Measurements from ENCODE around the gene TMC3.
A peak's percentile ranks its signal among the peaks of the same experiment; 100 is the strongest.

The TMC3 gene

DNA sequence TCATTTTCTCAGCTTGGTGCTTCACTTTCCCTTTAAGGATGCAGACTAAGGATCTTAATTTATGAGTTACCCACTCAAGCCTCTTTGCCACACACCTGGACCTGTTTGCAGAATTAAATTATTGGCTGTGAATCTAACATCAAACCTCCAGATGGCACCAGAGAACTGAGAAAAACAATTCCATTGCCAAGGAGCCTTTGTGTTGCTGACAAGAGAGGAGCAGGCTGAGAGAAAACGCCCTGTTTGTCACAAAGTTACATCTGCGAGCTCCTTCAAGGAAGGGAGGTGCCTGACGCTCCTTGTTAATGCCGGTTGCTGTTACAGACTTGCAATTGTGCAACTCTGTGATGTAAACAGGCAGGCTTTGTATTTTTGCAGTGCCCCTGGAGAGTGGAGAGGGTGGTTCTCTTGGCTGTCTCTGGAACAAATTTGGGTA lies 36.3 kb upstream of the TMC3 start:
- no peaks in the 10 kb centered on the region for H3K27me3 ChIP-seq (ENCODE audit: insufficient read depth, low read depth)
- TF ChIP-seq, protein P1, sequence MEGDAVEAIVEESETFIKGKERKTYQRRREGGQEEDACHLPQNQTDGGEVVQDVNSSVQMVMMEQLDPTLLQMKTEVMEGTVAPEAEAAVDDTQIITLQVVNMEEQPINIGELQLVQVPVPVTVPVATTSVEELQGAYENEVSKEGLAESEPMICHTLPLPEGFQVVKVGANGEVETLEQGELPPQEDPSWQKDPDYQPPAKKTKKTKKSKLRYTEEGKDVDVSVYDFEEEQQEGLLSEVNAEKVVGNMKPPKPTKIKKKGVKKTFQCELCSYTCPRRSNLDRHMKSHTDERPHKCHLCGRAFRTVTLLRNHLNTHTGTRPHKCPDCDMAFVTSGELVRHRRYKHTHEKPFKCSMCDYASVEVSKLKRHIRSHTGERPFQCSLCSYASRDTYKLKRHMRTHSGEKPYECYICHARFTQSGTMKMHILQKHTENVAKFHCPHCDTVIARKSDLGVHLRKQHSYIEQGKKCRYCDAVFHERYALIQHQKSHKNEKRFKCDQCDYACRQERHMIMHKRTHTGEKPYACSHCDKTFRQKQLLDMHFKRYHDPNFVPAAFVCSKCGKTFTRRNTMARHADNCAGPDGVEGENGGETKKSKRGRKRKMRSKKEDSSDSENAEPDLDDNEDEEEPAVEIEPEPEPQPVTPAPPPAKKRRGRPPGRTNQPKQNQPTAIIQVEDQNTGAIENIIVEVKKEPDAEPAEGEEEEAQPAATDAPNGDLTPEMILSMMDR (conservative IDR thresholded peaks at IDR 0.05; ENCODE audit: low read depth, low read length), result peak; percentile 78
- no peak overlapping the region for H3K27ac ChIP-seq
- H3K4me2 ChIP-seq, result no peak overlapping the region
- no peaks in the 10 kb centered on the region for H4K20me1 ChIP-seq (ENCODE audit: insufficient read depth)
- no peaks in the 10 kb centered on the region for H3K79me2 ChIP-seq (ENCODE audit: insufficient read depth, low read depth)
- H3K36me3 ChIP-seq (ENCODE audit: insufficient read depth), result no peaks in the 10 kb centered on the region
- no peak overlapping the region for H3K4me3 ChIP-seq (IDR thresholded peaks at IDR 0.05; ENCODE audit: insufficient read depth, low read depth, low read length)
- no peak overlapping the region for H2AFZ ChIP-seq (ENCODE audit: low read depth)
- H3K4me1 ChIP-seq (ENCODE audit: low read depth, poor library complexity, severe bottlenecking), result peaks cover 4% of the 10 kb centered on the region
- H3K9ac ChIP-seq, result no peak overlapping the region

DNA sequence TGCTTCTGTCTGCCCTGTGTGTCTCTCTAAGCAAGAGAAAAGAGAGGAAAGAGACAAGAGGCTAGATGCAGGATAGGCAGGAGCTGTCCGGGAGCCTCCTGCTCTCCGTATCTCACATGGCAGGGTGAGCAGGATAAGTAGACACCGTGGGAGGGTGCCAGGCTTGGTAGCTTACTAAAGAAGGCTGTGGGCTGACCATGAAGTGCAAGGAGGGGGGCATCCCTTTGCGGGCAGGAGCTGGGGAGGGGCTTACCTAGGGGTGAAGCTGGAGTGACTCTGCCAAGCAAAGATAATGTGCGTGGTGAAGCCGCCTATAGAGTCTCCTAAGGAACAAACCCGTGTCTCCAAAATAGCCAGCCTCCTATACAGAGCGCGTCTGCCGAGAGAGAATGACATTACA lies 33.7 kb upstream of the TMC3 start:
- Histone ChIP-seq H3K4me1 (ENCODE audit: low read depth, poor library complexity, severe bottlenecking) (peaks cover 4% of the 10 kb centered on the region), H3K27ac (no peak overlapping the region), H3K9ac (no peak overlapping the region), H4K20me1 (ENCODE audit: insufficient read depth) (no peaks in the 10 kb centered on the region), H3K27me3 (ENCODE audit: insufficient read depth, low read depth) (no peaks in the 10 kb centered on the region), H3K4me2 (no peak overlapping the region), H3K79me2 (ENCODE audit: insufficient read depth, low read depth) (no peaks in the 10 kb centered on the region), H2AFZ (ENCODE audit: low read depth) (no peak overlapping the region), H3K4me3 (IDR thresholded peaks at IDR 0.05; ENCODE audit: insufficient read depth, low read depth, low read length) (no peak overlapping the region), H3K36me3 (ENCODE audit: insufficient read depth) (no peaks in the 10 kb centered on the region)
- TF ChIP-seq, protein P1 (conservative IDR thresholded peaks at IDR 0.05; ENCODE audit: low read depth, low read length), result no peak

DNA sequence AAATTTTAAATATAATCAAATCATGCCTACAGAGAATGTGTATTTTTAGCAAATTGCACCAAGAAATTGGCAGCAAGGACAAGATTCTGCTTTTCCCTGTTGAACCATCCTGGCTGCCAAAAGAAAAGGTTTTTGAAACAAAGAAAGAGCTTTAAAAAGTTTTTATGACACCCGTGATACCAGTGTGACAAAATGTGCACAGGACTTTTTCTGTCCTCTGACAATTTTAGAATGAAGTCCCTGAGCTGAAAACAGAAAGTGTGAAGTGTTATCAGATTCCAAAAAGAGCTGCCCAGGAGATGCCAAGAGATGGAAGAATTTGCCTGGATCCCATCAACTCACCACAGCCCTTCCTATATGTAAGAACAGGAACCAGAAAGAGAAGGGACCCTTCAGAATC lies 33.2 kb upstream of the TMC3 start:
- Histone ChIP-seq H3K27ac (no peak overlapping the region), H3K27me3 (ENCODE audit: insufficient read depth, low read depth) (no peaks in the 10 kb centered on the region), H4K20me1 (ENCODE audit: insufficient read depth) (no peaks in the 10 kb centered on the region), H3K4me2 (no peak overlapping the region), H3K79me2 (ENCODE audit: insufficient read depth, low read depth) (no peaks in the 10 kb centered on the region), H3K4me3 (IDR thresholded peaks at IDR 0.05; ENCODE audit: insufficient read depth, low read depth, low read length) (no peak overlapping the region), H3K9ac (no peak overlapping the region), H3K4me1 (ENCODE audit: low read depth, poor library complexity, severe bottlenecking) (peaks cover 4% of the 10 kb centered on the region), H3K36me3 (ENCODE audit: insufficient read depth) (no peaks in the 10 kb centered on the region), H2AFZ (ENCODE audit: low read depth) (no peak overlapping the region)
- TF ChIP-seq, protein P1 (conservative IDR thresholded peaks at IDR 0.05; ENCODE audit: low read depth, low read length), result no peak

DNA sequence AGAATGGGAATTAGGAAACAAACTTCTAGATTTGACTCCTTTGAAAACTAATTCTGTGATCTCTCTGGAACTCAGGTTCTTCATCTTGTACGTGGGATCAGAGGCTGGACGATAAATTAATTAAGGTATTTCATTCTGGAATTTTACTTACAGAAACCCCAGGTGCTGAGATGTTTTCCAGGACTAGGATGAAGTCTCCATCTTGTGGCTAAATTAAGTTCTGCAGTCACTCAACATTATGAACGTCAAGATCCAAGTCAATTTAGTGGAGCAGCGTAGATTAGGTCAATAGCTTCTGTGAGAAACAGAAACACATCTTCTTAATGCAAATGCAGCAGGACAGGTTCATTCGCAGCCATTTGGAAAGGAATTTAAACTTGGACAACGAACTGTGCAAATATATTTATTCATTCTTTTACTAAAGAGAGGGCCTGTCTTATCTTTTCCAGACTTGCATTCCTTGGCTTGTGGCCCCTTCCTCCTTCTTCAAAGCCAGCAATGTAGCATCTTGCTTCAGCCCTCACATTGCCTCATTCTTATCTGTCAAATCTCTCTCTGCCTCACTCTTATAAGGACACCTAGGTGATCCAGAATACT lies 26.7 kb upstream of the TMC3 start:
- Histone ChIP-seq H4K20me1 (ENCODE audit: insufficient read depth) (no peaks in the 10 kb centered on the region), H3K36me3 (ENCODE audit: insufficient read depth) (no peaks in the 10 kb centered on the region), H3K4me3 (IDR thresholded peaks at IDR 0.05; ENCODE audit: insufficient read depth, low read depth, low read length) (no peak overlapping the region), H3K4me2 (no peak overlapping the region), H3K4me1 (ENCODE audit: low read depth, poor library complexity, severe bottlenecking) (no peaks in the 10 kb centered on the region), H3K79me2 (ENCODE audit: insufficient read depth, low read depth) (no peaks in the 10 kb centered on the region), H3K27ac (no peak overlapping the region), H3K9ac (no peak overlapping the region), H2AFZ (ENCODE audit: low read depth) (no peak overlapping the region), H3K27me3 (ENCODE audit: insufficient read depth, low read depth) (no peaks in the 10 kb centered on the region)
- TF ChIP-seq, protein P1 (conservative IDR thresholded peaks at IDR 0.05; ENCODE audit: low read depth, low read length), result peak; percentile 86

Measured in KMS-11 (cell line).